A673 (cell line): Measurements from ENCODE around the gene CCL4L2. TPM values are rescaled to one million over a fixed set of nuclear protein-coding genes. Genes with fewer than 3 reads are reported as not detected.
"Not testable (repeated sequence)": the region's sequence is repeated elsewhere in the genome, so short reads cannot be mapped to it uniquely, and the experiment has no call there.

Source experiments
- BruUV-seq: library from RNA; stranded (reverse); fragments of 400-500 nt; replicated peaks from 2 replicates; lab custom pipeline; 2021; lab: Mats Ljungman, UMichigan
- CTCF ChIA-PET: fragments of 300-600 bp; sonication (Branson Sonifier 250); formaldehyde crosslinking; loops from one replicate; lab custom pipeline; 2022; ENCODE audit warnings: antibody characterized with exemption; lab: Charles Lee
- POLR2A ChIA-PET: fragments of 300-600 bp; sonication (Branson Sonifier 250); formaldehyde crosslinking; loops from one replicate; lab custom pipeline; 2022; ENCODE audit warnings: antibody characterized with exemption; ENCODE audit not compliant: low non-redundant PET; lab: Charles Lee
- DNase-seq: peaks from one replicate; pipeline ENCODE4 v3.0.0-alpha.2; 2015; ENCODE audit warnings: low spot score
- H3K27ac ChIP-seq: fragments of 200-600 bp; sonication (generic); 2 replicates; pipeline ENCODE4 v1.5.1; 2016; ENCODE audit warnings: mixed run types, low read depth, mild to moderate bottlenecking, mixed read lengths, antibody characterized with exemption, low read length; ENCODE audit not compliant: poor library complexity, severe bottlenecking
- H3K27me3 ChIP-seq: fragments of 200-600 bp; sonication (generic); replicated peaks from 2 replicates; pipeline ENCODE4 v1.6.1; 2017; ENCODE audit warnings: mixed run types, low read depth, mild to moderate bottlenecking, mixed read lengths, antibody characterized with exemption, low read length; ENCODE audit not compliant: insufficient read depth, poor library complexity
- H3K36me3 ChIP-seq: fragments of 200-600 bp; sonication (generic); 2 replicates; pipeline ENCODE4 v1.6.1; 2016; ENCODE audit warnings: mixed run types, mild to moderate bottlenecking, mixed read lengths, antibody characterized with exemption, low read length; ENCODE audit not compliant: insufficient read depth, poor library complexity, severe bottlenecking
- H3K4me1 ChIP-seq: fragments of 200-600 bp; sonication (generic); 2 replicates; pipeline ENCODE4 v1.6.1; 2017; ENCODE audit warnings: mixed run types, mild to moderate bottlenecking, mixed read lengths, antibody characterized with exemption, low read length; ENCODE audit not compliant: insufficient read depth, poor library complexity, severe bottlenecking
- H3K4me3 ChIP-seq: fragments of 200-600 bp; sonication (generic); 2 replicates; pipeline ENCODE4 v1.5.1; 2016; ENCODE audit warnings: low read depth, mixed run types, mild to moderate bottlenecking, mixed read lengths, low read length; ENCODE audit not compliant: poor library complexity, severe bottlenecking
- H3K9me3 ChIP-seq: fragments of 200-600 bp; sonication (generic); 2 replicates; pipeline ENCODE4 v1.6.1; 2016; ENCODE audit warnings: mixed run types, low read depth, mild to moderate bottlenecking, mixed read lengths, antibody characterized with exemption, low read length; ENCODE audit not compliant: poor library complexity, severe bottlenecking
- CTCF ChIP-seq: fragments of 300-800, 200-600 bp; sonication (generic); conservative IDR thresholded peaks from 2 replicates; pipeline ENCODE4 v1.5.1; 2017; ENCODE audit warnings: low read depth, mild to moderate bottlenecking, antibody characterized with exemption, low read length, moderate library complexity, mixed read lengths
- EZH2 ChIP-seq: fragments of 200-600 bp; sonication (generic); IDR thresholded peaks from 2 replicates; pipeline ENCODE4 v1.6.1; 2017; ENCODE audit warnings: borderline replicate concordance, low read depth, mild to moderate bottlenecking, mixed read lengths, antibody characterized with exemption, low read length; ENCODE audit not compliant: poor library complexity, severe bottlenecking
- intact Hi-C: fragments of 100-400 bp; cut with micrococcal nuclease; formaldehyde crosslinking; loops from one replicate; pipeline ENCODE4 v1.10.0; 2022; ENCODE audit not compliant: unreplicated experiment
- total RNA-seq: library from RNA; stranded (reverse); gene quantifications from 2 replicates; pipeline ENCODE4 v1.2.3, GENCODE V29; 2021

The CCL4L2 gene
- total RNA-seq, 1 experiment from 2014 or later: not detected

- Histone ChIP-seq H3K9me3 (no peaks in the 10 kb centered on the region), H3K4me3 (no peak overlapping the region), H3K27ac (no peak overlapping the region), H3K27me3 (no peaks in the 10 kb centered on the region), H3K4me1 (no peaks in the 10 kb centered on the region), H3K36me3 (no peaks in the 10 kb centered on the region)
- ChIA-PET CTCF (no interaction called here), POLR2A (no interaction called here)
- BruUV-seq: no TSS peak
- intact Hi-C loops: no loop called here
- TF ChIP-seq CTCF (no peak), EZH2 (no peak)
- no peak for DNase-seq
Measured at GRCh38 chr17:36213695-36214094, 2.8 kb downstream of the CCL4L2 start.

GRCh38 chr17:36214918-36215317 lies 4.1 kb downstream of the CCL4L2 start:
- Histone ChIP-seq H3K9me3 (no peaks in the 10 kb centered on the region), H3K4me1 (no peaks in the 10 kb centered on the region), H3K27me3 (no peaks in the 10 kb centered on the region), H3K36me3 (no peaks in the 10 kb centered on the region), H3K4me3 (no peak overlapping the region), H3K27ac (no peak overlapping the region)
- intact Hi-C loops: no loop called here
- no TSS peak for BruUV-seq
- no peak for DNase-seq
- CTCF ChIA-PET: no interaction called here
- POLR2A ChIA-PET: no interaction called here
- no peak for TF ChIP-seq EZH2
- no peak for TF ChIP-seq CTCF

- H3K9me3 ChIP-seq, H3K4me3 ChIP-seq, H3K27me3 ChIP-seq, H3K27ac ChIP-seq, DNase-seq, BruUV-seq, POLR2A ChIA-PET, H3K36me3 ChIP-seq, H3K4me1 ChIP-seq, intact Hi-C loops, CTCF ChIA-PET: not testable (repeated sequence)
Measured at GRCh38 chr17:36215406-36216308, 4.8 kb downstream of the CCL4L2 start.

GRCh38 chr17:36219556-36219955 lies 8.7 kb downstream of the CCL4L2 start:
- POLR2A ChIA-PET, H3K4me3 ChIP-seq, H3K4me1 ChIP-seq, CTCF ChIA-PET, H3K27me3 ChIP-seq, BruUV-seq, H3K9me3 ChIP-seq, intact Hi-C loops, DNase-seq, H3K27ac ChIP-seq, H3K36me3 ChIP-seq: not testable (repeated sequence)

GRCh38 chr17:36220737-36221580 lies 10.1 kb downstream of the CCL4L2 start:
- intact Hi-C loops, CTCF ChIA-PET, POLR2A ChIA-PET, H3K4me3 ChIP-seq, H3K27me3 ChIP-seq, H3K36me3 ChIP-seq, DNase-seq, H3K9me3 ChIP-seq, BruUV-seq, H3K4me1 ChIP-seq, H3K27ac ChIP-seq: not testable (repeated sequence)
